Aorta (tissue), 5 donors: Measurements from ENCODE around the gene WNT3A. TPM values are rescaled to one million over a fixed set of nuclear protein-coding genes. Genes with fewer than 3 reads are reported as not detected.
A peak's percentile ranks its signal among the peaks of the same experiment; 100 is the strongest.
"Not testable (repeated sequence)": the region's sequence is repeated elsewhere in the genome, so short reads cannot be mapped to it uniquely, and the experiment has no call there.

Experiments used
- ATAC-seq: fragments of 200-7000 bp; cut with Tn5 transposase; one replicate; pipeline ENCODE4 v1.9.1; 2022; ENCODE audit warnings: moderate library complexity; ENCODE audit not compliant: low FRiP score
- DNase-seq, 2 donors: peaks; one replicate each; pipeline ENCODE4 v3.0.0-alpha.2; 2020
- H3K27ac ChIP-seq, 2 donors: one replicate each; pipeline ENCODE4 v1.5.1; 2013; ENCODE audit warnings: low read length in 2 of 2, mild to moderate bottlenecking in 2 of 2, moderate library complexity in 2 of 2, control low read depth in 1 of 2, inconsistent platforms in 1 of 2, low read depth in 1 of 2
- H3K27me3 ChIP-seq, 2 donors: one replicate each; pipeline ENCODE4 v1.6.1; 2013; ENCODE audit warnings: control low read depth in 1 of 2, low read length in 1 of 2, mild to moderate bottlenecking in 1 of 2, moderate library complexity in 1 of 2; ENCODE audit not compliant: insufficient read depth in 2 of 2, control insufficient read depth in 1 of 2
- H3K36me3 ChIP-seq, 2 donors: one replicate each; pipeline ENCODE4 v1.6.1; 2013; ENCODE audit warnings: control low read depth in 1 of 2, low read length in 1 of 2, mild to moderate bottlenecking in 1 of 2; ENCODE audit not compliant: insufficient read depth in 2 of 2, control insufficient read depth in 1 of 2
- H3K4me1 ChIP-seq, 2 donors: one replicate each; pipeline ENCODE4 v1.6.1; 2013; ENCODE audit warnings: low read length in 2 of 2, control low read depth in 1 of 2, mild to moderate bottlenecking in 1 of 2, moderate library complexity in 1 of 2; ENCODE audit not compliant: insufficient read depth in 2 of 2, control insufficient read depth in 1 of 2
- H3K4me3 ChIP-seq, 2 donors: one replicate each; pipeline ENCODE4 v1.5.1; 2013; ENCODE audit warnings: low read length in 2 of 2, control low read depth in 1 of 2, mild to moderate bottlenecking in 1 of 2
- H3K9me3 ChIP-seq: one replicate; pipeline ENCODE4 v1.6.1; 2013; ENCODE audit warnings: mild to moderate bottlenecking, low read length; ENCODE audit not compliant: control insufficient read depth
- WGBS, 2 donors: extraction: QIAGEN DNeasy Blood & Tissue Kit; methylation state at CpG; one replicate each; pipeline ENCODE4 v1.1.7; 2013; 5-methylcytosine and 5-hydroxymethylcytosine counted together
- intact Hi-C, 2 donors: fragments of 100-400 bp; cut with DNase I; formaldehyde crosslinking; loops; one replicate each; pipeline versions ENCODE4 v1.14.2 to v1.15.0; 2022
- polyA plus RNA-seq, 2 donors: library from polyadenylated mRNA; stranded (reverse); fragments of 200-250 nt; gene quantifications; one replicate each; pipeline ENCODE4 v1.2.3, GENCODE V29; 2013
- total RNA-seq, 2 donors: library from RNA; stranded (reverse); fragmentation: NEBNext Ultra II Directional; extraction: Animal tissue kit (Norgen Biotek cat#: 25700); gene quantifications; one replicate each; pipeline ENCODE4 v1.2.1, GENCODE V29; 2021
- donor health status: healthy with polysubstance abuse.
- donor health status: Bipolar disorder and iron deficiency.
- donor health status: DM: no; HTN: no; CAD: no.
- donor health status: DM: no; HTN: no; CAD: no.
- donor health status: DM: yes; HTN: yes; CAD: no.

WNT3A gene
- total and polyA plus RNA-seq, 4 donors = not detected

DNA sequence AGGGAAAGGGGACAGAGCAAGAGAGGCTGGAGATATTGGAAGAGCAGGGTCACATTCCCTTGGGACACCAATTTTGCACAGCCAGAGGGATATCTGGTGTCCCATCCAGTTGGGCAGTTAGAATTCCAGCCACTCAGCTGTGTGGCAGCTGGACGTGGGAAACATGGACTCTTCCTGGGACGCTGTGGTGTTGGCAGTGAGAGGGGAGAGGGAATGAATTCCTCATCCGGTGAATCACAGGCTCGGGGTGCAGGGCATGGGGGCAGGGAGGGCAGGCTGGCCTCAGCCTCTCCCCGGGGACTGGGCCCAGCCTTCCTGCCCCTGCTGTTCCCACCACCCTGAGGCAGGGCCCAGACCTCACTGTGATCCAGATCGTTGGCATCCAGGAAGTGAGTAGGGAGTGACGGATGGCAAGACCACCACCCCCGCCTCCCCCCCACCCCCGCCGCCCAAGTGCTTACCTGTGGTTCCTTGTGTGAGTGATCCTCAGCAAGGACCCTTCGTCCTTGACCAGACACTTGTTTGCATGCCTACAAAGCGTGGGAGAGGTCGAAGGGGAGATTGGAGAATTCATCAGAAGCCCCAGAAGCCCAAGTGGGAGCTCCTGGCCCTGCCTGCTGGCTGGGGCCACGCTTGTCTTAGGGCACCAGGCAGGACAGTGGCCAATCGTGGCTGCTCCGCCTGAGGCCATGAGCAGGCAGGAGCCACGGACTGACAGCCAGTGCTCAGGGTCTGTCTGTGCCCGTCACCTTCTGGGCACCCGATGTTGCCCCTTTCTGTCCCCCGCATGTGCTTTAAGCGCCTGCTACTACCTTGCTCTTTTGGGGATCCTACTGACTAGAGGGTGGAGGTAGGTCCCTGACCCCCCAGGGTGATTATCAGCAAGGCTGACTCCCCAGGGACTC is 8.7 kb downstream of the WNT3A start:
- ATAC-seq = no peak
- intact Hi-C loops = no loop called here
- H3K9me3 ChIP-seq = no peaks in the 10 kb centered on the region

DNA sequence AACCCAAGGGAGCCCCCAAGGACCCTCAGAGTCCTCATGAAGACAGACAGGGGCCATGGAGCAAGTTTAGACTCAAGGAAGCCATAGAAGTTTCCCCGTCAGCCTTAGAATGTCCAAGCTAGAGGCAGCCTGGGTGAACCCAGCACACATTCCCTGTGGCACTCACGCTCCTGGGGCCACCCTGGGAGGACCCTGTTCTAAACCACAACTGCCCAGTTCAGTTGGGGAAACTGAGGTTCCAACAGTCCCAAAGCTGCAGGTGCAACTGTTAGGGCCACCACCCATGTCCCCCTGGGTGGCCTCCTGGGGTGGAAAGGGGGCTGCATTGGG is 9.3 kb downstream of the WNT3A start:
- no peak overlapping the region for H3K27ac ChIP-seq
- H3K27me3 ChIP-seq = no peaks in the 10 kb centered on the region
- H3K9me3 ChIP-seq = no peaks in the 10 kb centered on the region
- DNase-seq (peak; percentile 12 to 43), ATAC-seq (no peak)
- intact Hi-C loops = no loop called here
- no peak overlapping the region for H3K4me3 ChIP-seq
- WGBS, 2 donors = 92 to 93% methylated on average over 2 of the region's 2 CpGs
- no peaks in the 10 kb centered on the region for H3K36me3 ChIP-seq
- no peaks in the 10 kb centered on the region for H3K4me1 ChIP-seq

More for the DNA sequence above, 8.7 kb downstream of the WNT3A start:
- no peaks in the 10 kb centered on the region for H3K4me1 ChIP-seq
- no peak overlapping the region for H3K27ac ChIP-seq
- WGBS, 2 donors = 77 to 80% methylated on average over 20 to 21 of the region's 21 CpGs
- H3K36me3 ChIP-seq = no peaks in the 10 kb centered on the region
- H3K27me3 ChIP-seq = no peaks in the 10 kb centered on the region
- no peak overlapping the region for H3K4me3 ChIP-seq
- DNase-seq = peak; percentile 30 to 32

DNA sequence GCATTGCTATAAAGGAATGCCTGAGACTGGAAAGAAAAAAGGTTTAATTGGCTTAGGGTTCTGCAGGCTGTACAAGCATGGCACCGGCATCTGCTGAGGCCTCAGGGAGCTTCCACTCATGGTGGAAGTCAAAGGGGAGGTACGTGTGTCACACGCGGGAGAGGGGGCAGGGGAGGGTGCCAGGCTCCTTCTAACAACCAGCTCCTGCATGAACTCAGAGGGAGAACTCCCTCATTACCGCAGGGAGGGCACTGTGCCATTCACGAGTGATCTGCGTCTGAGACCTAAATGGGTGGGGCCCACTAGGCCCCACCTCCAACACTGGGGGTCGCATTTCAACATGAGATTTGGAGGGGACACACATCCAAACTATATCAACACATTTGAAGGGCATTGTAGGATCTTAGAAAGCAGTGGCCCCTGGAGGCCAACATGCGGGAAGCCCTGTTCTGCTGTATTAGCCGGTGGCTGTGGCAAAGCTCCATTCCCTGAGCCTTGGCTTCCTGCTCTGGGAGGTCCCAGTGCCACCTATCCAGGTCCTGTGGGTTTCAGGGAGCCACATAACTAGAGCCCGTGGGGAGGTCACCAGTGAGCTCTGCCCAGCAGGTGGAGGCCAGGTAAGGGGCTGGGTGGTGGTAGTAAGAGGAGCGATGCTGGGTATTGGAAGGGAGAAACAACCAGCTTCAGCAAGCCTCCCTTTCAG is 10.0 kb downstream of the WNT3A start:
- Histone ChIP-seq H3K27ac (no peak overlapping the region), H3K4me1 (no peaks in the 10 kb centered on the region), H3K4me3 (no peak overlapping the region), H3K27me3 (no peaks in the 10 kb centered on the region), H3K36me3 (no peaks in the 10 kb centered on the region), H3K9me3 (no peaks in the 10 kb centered on the region)
- intact Hi-C loops = no loop called here
- 76 to 80% methylated on average over 12 of the region's 12 CpGs for WGBS, 2 donors
- DNase-seq (peak; percentile 15 to 34), ATAC-seq (no peak)

DNA sequence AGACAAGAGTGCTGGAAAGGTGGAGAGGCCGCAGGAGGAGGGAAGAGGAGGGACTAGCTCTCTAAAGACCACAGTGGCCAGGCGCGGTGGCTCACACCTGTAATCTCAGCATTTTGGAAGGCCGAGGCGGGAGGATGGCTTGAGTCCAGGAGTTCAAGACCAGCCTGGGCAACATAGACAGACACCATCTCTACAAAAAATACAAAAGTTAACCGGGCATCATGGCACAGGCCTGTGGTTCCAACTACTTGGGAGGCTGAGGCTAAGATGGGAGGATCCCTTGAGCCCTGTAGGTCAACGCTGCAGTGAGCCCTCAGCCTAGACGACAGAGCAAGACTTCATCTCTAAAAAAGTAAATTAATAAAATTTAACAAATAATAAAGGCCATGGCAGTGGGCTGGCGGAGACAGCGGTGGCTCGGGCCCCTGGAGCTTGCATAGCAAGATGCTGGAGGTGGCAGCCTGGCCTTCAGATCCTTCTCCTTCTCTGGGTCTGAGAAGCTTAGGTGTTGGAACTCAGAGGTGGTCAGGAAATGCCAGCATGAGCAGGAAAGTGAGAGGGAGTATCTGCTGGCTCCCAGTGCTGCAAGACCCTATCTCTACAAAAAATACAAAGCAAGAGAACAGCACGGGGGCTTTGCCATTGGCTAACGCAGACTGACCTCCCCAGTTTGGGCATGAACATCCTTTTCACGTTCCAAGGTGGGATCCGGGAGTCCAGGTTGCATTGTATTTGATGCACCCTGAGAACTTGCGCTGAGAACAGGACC is 10.7 kb downstream of the WNT3A start:
- H3K9me3 ChIP-seq = no peaks in the 10 kb centered on the region
- H3K27me3 ChIP-seq = no peaks in the 10 kb centered on the region
- WGBS, 2 donors = 94 to 96% methylated on average over 16 of the region's 16 CpGs
- ATAC-seq (no peak), DNase-seq (peak; percentile 24 to 49)
- H3K36me3 ChIP-seq = no peaks in the 10 kb centered on the region
- H3K4me3 ChIP-seq = no peak overlapping the region
- intact Hi-C loops = no loop called here
- H3K4me1 ChIP-seq = no peaks in the 10 kb centered on the region
- no peak overlapping the region for H3K27ac ChIP-seq

DNA sequence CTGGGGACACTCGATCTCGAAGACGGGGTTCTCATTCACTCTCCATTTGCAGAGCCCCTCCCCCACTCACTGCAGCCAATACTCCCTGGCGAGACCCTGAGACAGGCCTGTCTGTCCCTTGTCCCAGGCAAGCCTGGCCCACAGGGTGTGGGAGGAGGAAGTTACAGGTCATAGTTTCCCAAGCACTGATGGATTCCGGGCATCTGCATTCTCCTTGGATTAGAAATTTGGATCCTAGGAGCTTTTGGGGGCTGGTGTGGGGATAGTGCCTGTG is 11.3 kb downstream of the WNT3A start:
- Histone ChIP-seq H3K36me3 (no peaks in the 10 kb centered on the region), H3K4me3 (no peak overlapping the region), H3K27me3 (no peaks in the 10 kb centered on the region), H3K9me3 (no peaks in the 10 kb centered on the region), H3K4me1 (no peaks in the 10 kb centered on the region), H3K27ac (no peak overlapping the region)
- WGBS, 2 donors = 80 to 85% methylated on average over 5 of the region's 5 CpGs
- no peak for ATAC-seq
- intact Hi-C loops = no loop called here
- DNase-seq = peak in 1 of 2 donors; percentile 31

DNA sequence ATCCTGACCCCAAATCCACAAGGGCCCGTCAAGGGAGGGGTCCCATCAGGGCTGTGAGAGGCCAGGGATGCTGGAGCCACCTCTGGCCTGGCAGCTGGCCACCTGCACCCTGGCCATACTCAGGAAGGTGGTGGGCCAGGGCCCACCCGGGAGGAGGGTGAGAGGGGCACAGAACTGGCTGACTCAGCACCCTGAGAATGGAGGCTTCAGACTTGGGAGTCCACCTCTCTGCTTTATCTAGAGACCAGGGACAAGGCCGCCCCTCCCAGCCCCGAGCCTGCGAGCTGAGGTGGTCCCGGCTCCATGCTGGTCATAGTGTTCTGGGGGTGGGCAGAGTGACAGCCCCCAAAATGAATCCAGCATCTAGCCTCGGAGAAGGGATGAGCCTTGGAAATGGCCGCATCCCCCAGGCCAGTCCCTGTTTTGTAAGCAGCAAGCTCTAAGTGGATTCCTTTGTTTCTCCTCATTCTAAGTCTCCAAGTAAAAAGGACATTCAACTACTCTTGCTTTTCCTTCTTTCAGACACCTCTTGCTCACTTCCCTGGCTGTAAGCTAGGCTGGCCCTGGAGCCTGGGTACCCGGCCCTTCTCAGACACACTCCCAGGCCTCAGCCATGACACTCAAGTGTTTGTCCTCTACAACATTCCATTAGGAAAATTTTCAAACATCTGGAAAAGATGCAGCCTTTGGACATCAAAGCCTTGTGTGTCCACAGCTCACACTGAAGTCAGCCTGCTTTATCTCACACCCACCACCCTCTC is 12.3 kb downstream of the WNT3A start:
- WGBS, 2 donors = 81 to 93% methylated on average over 9 of the region's 9 CpGs
- intact Hi-C loops = no loop called here
- H3K4me3 ChIP-seq = no peak overlapping the region
- DNase-seq (peak; percentile 12 to 63), ATAC-seq (no peak)
- no peaks in the 10 kb centered on the region for H3K27me3 ChIP-seq
- no peak overlapping the region for H3K27ac ChIP-seq
- H3K9me3 ChIP-seq = no peaks in the 10 kb centered on the region
- H3K4me1 ChIP-seq = no peaks in the 10 kb centered on the region
- no peaks in the 10 kb centered on the region for H3K36me3 ChIP-seq

DNA sequence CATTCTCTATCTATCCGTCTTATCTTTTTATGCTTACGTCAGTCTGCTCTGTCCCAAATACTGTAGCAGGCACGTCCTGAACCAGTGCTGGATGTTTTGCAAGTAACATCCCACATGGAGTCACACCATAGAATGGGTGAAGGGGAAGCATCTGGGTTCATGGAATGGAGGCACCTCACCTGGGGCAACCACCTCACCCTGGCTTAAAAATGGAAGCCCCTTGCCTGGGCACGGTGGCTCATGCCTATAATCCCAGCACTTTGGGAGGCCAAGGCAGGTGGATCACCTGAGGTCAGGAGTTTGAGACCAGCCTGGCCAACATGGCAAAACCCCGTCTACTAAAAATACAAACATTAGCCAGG is 12.9 kb downstream of the WNT3A start:
- H3K9me3 ChIP-seq, H3K4me3 ChIP-seq, H3K27ac ChIP-seq, H3K36me3 ChIP-seq, intact Hi-C loops, H3K27me3 ChIP-seq, ATAC-seq, H3K4me1 ChIP-seq, DNase-seq: not testable (repeated sequence)
- 89 to 91% methylated on average over 5 of the region's 5 CpGs for WGBS, 2 donors

DNA sequence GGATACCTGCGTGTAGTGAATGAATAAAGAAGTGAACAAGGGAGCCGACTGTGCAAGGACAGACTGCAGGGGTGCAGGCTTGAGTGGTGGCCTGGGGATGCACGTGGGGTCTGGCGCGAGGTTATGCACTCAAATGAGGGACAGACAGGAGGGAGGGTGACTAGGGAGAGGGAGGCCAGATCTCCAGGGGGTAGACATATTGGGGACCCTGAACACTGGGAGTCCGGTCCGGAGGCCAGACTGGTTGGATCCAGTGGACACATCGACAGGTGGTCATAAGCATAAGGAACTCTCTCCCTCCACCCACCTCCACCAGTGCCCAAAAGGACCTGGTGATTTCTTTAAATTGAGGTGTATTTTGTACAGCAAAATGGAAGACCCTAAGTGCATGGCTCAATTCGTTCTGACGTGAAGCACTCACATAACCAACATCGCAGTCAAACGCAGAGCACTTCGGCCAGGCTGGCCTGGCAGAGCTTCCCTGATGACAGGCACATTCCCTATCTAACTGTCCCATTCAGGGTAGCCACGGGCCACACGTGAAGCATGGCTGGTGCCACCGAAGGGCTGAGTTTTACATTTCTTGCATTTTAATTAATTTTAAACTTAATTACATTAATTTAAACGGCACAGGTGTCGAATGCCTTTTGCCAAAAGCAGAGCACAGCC is 14.0 kb downstream of the WNT3A start:
- H3K4me1 ChIP-seq = no peaks in the 10 kb centered on the region
- peak; percentile 30 to 49 for DNase-seq
- WGBS, 2 donors = 84 to 86% methylated on average over 18 of the region's 18 CpGs
- H3K36me3 ChIP-seq = no peaks in the 10 kb centered on the region
- intact Hi-C loops = no loop called here
- no peaks in the 10 kb centered on the region for H3K27me3 ChIP-seq
- no peak overlapping the region for H3K27ac ChIP-seq
- peaks cover 1% of the 10 kb centered on the region for H3K9me3 ChIP-seq
- ATAC-seq = no peak
- no peak overlapping the region for H3K4me3 ChIP-seq
